Activated CD4-positive, CD25-positive, alpha-beta regulatory T cell (primary cell): ENCODE measurements around the gene MED27.

Experiments
- DNase-seq, 4 experiments: peaks; one replicate each; lab custom pipeline; 2025; lab: John Stamatoyannopoulos, UW

MED27 gene

GRCh38 chr9:131851414-131851813 is 228.3 kb downstream of the MED27 start:
- DNase-seq, result no peak

GRCh38 chr9:131849391-131849790 is 230.3 kb downstream of the MED27 start:
- no peak for DNase-seq

GRCh38 chr9:131848570-131849160 is 231.0 kb downstream of the MED27 start:
- no peak for DNase-seq

- DNase-seq, result no peak
Measured at GRCh38 chr9:131847665-131848354, 231.9 kb downstream of the MED27 start.

- no peak for DNase-seq
Measured at GRCh38 chr9:131845305-131846298, 234.1 kb downstream of the MED27 start.

GRCh38 chr9:131844745-131845118 is 234.9 kb downstream of the MED27 start:
- DNase-seq, result no peak

GRCh38 chr9:131843989-131844744 is 235.5 kb downstream of the MED27 start:
- no peak for DNase-seq

GRCh38 chr9:131841765-131842318 is 237.8 kb downstream of the MED27 start:
- DNase-seq, result no peak

- DNase-seq, result no peak
Measured at GRCh38 chr9:131840751-131841702, 238.6 kb downstream of the MED27 start.

GRCh38 chr9:131840220-131840619 is 239.4 kb downstream of the MED27 start:
- no peak for DNase-seq

GRCh38 chr9:131839281-131840084 is 240.2 kb downstream of the MED27 start:
- DNase-seq, result peak in 1 of 4 experiments; percentile 8

GRCh38 chr9:131838530-131839280 is 241.0 kb downstream of the MED27 start:
- no peak for DNase-seq

- DNase-seq, result no peak
Measured at GRCh38 chr9:131837836-131838235, 241.8 kb downstream of the MED27 start.

- no peak for DNase-seq
Measured at GRCh38 chr9:131837316-131837715, 242.4 kb downstream of the MED27 start.

- DNase-seq, result no peak
Measured at GRCh38 chr9:131836607-131837315, 242.9 kb downstream of the MED27 start.

GRCh38 chr9:131836021-131836420 is 243.6 kb downstream of the MED27 start:
- DNase-seq, result no peak

- DNase-seq, result no peak
Measured at GRCh38 chr9:131835151-131835910, 244.3 kb downstream of the MED27 start.
